OCI-LY7 (cell line): Measurements from ENCODE around the gene NHLRC4.

Source experiments
- CTCF ChIP-seq: fragments of 200-600 bp; sonication (generic); conservative IDR thresholded peaks from 2 replicates; pipeline ENCODE4 v1.5.1; 2014; ENCODE audit warnings: mild to moderate bottlenecking, antibody characterized with exemption, low read length, moderate library complexity, mixed read lengths
- EZH2phosphoT487 ChIP-seq: fragments of 200-600 bp; sonication (generic); IDR thresholded peaks from 2 replicates; pipeline ENCODE4 v1.6.1; 2018; ENCODE audit warnings: low read depth, borderline replicate concordance, mild to moderate bottlenecking, mixed run types, antibody characterized with exemption, low read length, moderate library complexity, mixed read lengths

GRCh38 chr16:557463-558297 lies 9.1 kb upstream of the NHLRC4 start:
- TF ChIP-seq CTCF = no peak
- no peak for TF ChIP-seq EZH2phosphoT487
